BJ (cell line): ENCODE data around the gene OR51B5. TPM values are rescaled to one million over a fixed set of nuclear protein-coding genes. Genes with fewer than 3 reads are reported as not detected.
"Not testable (repeated sequence)": the region's sequence is repeated elsewhere in the genome, so short reads cannot be mapped to it uniquely, and the experiment has no call there.

ENCODE experiments used
- CTCF ChIA-PET: fragments of 350-600 bp; formaldehyde crosslinking; extraction: SDS; loops from one replicate; lab custom pipeline; 2021; ENCODE audit warnings: antibody characterized with exemption, inconsistent platforms; lab: Yijun Ruan, JAX
- POLR2A ChIA-PET: fragments of 300-600 bp; sonication (Branson Sonifier 250); formaldehyde crosslinking; extraction: SDS; loops from one replicate; lab custom pipeline; 2021; ENCODE audit warnings: antibody characterized with exemption; lab: Charles Lee
- DNase-seq: peaks from one replicate; pipeline ENCODE4 v3.0.0-alpha.2; 2011; ENCODE audit warnings: low read depth
- H3K27me3 ChIP-seq: 2 replicates; pipeline ENCODE4 v1.6.0; 2011; ENCODE audit warnings: low read length; ENCODE audit not compliant: control insufficient read depth, insufficient read depth
- H3K36me3 ChIP-seq: 2 replicates; pipeline ENCODE4 v1.5.1; 2011; ENCODE audit warnings: low read length; ENCODE audit not compliant: control insufficient read depth, insufficient read depth
- H3K4me3 ChIP-seq: 2 replicates; pipeline ENCODE4 v1.5.1; 2011; ENCODE audit warnings: low read depth, mild to moderate bottlenecking, control low read depth, low read length
- CTCF ChIP-seq: IDR thresholded peaks from 2 replicates; pipeline ENCODE4 v1.5.1; 2011; ENCODE audit warnings: low read depth, mild to moderate bottlenecking, control low read depth, inconsistent platforms, low read length, moderate library complexity; ENCODE audit not compliant: insufficient read depth
- polyA plus RNA-seq: library from polyadenylated mRNA; depleted of rRNA; stranded (reverse); fragments of >200 nt; gene quantifications from 2 replicates; pipeline ENCODE4 v1.2.3, GENCODE V29; 2011

OR51B5 gene
- polyA plus RNA-seq, 1 experiment, result not detected

- 0 out of 2 replicates have a peak, but pooled peaks have one; percentile 8 for TF ChIP-seq CTCF
- DNase-seq, POLR2A ChIA-PET, H3K36me3 ChIP-seq, H3K4me3 ChIP-seq, H3K27me3 ChIP-seq: not testable (repeated sequence)
- CTCF ChIA-PET, result interaction anchor here (0.7 to 1.1 kb wide), 3 partner anchors 52 to 162 kb away, joined by 3 to 4 read pairs (median 3); no protein-coding TSS in a partner anchor
These were observed 23.0 kb upstream of the OR51B5 start for GRCh38 chr11:5366365-5366764.

- peak; percentile 53 for DNase-seq
- H3K36me3 ChIP-seq, result no peaks in the 10 kb centered on the region
- ChIA-PET CTCF (interaction anchor here (0.8 to 2.5 kb wide), 5 partner anchors 16 to 159 kb away, joined by 3 to 10 read pairs (median 3); no protein-coding TSS in a partner anchor), POLR2A (no interaction called here)
- TF ChIP-seq CTCF, result no peak
- no peak overlapping the region for H3K4me3 ChIP-seq
- no peaks in the 10 kb centered on the region for H3K27me3 ChIP-seq
These were observed 20.9 kb upstream of the OR51B5 start for GRCh38 chr11:5364214-5364613.

- no peak for TF ChIP-seq CTCF
- POLR2A ChIA-PET, result interaction anchor here (0.6 kb wide), 1 partner anchor 57 kb away, joined by 3 read pairs; no protein-coding TSS in a partner anchor
- CTCF ChIA-PET, result interaction anchor here (0.9 to 2.5 kb wide), 3 partner anchors 17 to 158 kb away, joined by 3 to 10 read pairs (median 4); no protein-coding TSS in a partner anchor
- no peaks in the 10 kb centered on the region for H3K27me3 ChIP-seq
- DNase-seq, result no peak
- H3K36me3 ChIP-seq, result no peaks in the 10 kb centered on the region
- H3K4me3 ChIP-seq, result no peak overlapping the region
These were observed 20.4 kb upstream of the OR51B5 start for GRCh38 chr11:5363679-5364078.

- CTCF ChIA-PET, result no interaction called here
- DNase-seq, result no peak
- POLR2A ChIA-PET, result no interaction called here
- no peak for TF ChIP-seq CTCF
- H3K27me3 ChIP-seq, result no peaks in the 10 kb centered on the region
- H3K4me3 ChIP-seq, result no peak overlapping the region
- H3K36me3 ChIP-seq, result no peaks in the 10 kb centered on the region
These were observed 18.8 kb upstream of the OR51B5 start for GRCh38 chr11:5362017-5362625.

GRCh38 chr11:5356031-5356430, 12.7 kb upstream of the OR51B5 start:
- CTCF ChIA-PET, POLR2A ChIA-PET, H3K27me3 ChIP-seq, H3K4me3 ChIP-seq, H3K36me3 ChIP-seq, DNase-seq: not testable (repeated sequence)
